Measurements from ENCODE around the gene SOCS1.

DNA sequence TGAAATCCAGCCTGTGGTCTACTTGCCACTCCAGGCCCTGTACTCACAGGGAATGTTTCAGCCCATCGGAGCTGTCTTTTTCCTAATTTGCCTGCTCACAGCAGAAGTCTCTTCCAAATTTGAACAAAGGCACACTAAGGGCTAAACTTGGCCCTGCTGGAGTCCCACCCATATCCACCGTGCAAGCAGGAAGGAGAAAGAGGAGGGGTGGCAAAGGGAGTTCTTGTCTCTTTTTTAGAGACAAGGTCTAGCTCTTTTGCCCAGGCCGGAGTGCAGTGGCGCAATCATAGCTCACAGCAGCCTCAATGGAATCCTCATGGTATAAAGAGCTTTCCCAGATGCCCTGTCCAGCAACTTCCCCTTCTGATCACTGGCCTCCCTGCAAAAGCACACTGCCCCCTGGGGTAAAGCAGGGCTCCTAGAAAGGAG, 27.8 kb upstream of the SOCS1 start:
- no peak for TF ChIP-seq SMARCC2 (IDR thresholded peaks at IDR 0.05; ENCODE audit: low read depth)
- TF ChIP-seq, protein P1, sequence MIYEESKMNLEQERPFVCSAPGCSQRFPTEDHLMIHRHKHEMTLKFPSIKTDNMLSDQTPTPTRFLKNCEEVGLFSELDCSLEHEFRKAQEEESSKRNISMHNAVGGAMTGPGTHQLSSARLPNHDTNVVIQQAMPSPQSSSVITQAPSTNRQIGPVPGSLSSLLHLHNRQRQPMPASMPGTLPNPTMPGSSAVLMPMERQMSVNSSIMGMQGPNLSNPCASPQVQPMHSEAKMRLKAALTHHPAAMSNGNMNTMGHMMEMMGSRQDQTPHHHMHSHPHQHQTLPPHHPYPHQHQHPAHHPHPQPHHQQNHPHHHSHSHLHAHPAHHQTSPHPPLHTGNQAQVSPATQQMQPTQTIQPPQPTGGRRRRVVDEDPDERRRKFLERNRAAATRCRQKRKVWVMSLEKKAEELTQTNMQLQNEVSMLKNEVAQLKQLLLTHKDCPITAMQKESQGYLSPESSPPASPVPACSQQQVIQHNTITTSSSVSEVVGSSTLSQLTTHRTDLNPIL (CRISPR knock-in tag; IDR thresholded peaks at IDR 0.05): no peak
- TF ChIP-seq, protein P2, sequence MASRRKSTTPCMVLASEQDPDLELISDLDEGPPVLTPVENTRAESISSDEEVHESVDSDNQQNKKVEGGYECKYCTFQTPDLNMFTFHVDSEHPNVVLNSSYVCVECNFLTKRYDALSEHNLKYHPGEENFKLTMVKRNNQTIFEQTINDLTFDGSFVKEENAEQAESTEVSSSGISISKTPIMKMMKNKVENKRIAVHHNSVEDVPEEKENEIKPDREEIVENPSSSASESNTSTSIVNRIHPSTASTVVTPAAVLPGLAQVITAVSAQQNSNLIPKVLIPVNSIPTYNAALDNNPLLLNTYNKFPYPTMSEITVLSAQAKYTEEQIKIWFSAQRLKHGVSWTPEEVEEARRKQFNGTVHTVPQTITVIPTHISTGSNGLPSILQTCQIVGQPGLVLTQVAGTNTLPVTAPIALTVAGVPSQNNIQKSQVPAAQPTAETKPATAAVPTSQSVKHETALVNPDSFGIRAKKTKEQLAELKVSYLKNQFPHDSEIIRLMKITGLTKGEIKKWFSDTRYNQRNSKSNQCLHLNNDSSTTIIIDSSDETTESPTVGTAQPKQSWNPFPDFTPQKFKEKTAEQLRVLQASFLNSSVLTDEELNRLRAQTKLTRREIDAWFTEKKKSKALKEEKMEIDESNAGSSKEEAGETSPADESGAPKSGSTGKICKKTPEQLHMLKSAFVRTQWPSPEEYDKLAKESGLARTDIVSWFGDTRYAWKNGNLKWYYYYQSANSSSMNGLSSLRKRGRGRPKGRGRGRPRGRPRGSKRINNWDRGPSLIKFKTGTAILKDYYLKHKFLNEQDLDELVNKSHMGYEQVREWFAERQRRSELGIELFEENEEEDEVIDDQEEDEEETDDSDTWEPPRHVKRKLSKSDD (conservative IDR thresholded peaks at IDR 0.05; ENCODE audit: low read length): no peak
- TF ChIP-seq SP1 (CRISPR knock-in tag; IDR thresholded peaks at IDR 0.05): no peak
- no peak for TF ChIP-seq RFX5 (IDR thresholded peaks at IDR 0.05; ENCODE audit: low read depth, low read length)
- no peak for TF ChIP-seq ZNF274 (IDR thresholded peaks at IDR 0.05; ENCODE audit: borderline replicate concordance, low read depth, low read length)
- no peak for TF ChIP-seq POLR2AphosphoS5 (IDR thresholded peaks at IDR 0.05; ENCODE audit: control insufficient read depth, insufficient read depth, low read depth, low read length)
- no peak for TF ChIP-seq L3MBTL2 (IDR thresholded peaks at IDR 0.05)
- TF ChIP-seq, protein P3, sequence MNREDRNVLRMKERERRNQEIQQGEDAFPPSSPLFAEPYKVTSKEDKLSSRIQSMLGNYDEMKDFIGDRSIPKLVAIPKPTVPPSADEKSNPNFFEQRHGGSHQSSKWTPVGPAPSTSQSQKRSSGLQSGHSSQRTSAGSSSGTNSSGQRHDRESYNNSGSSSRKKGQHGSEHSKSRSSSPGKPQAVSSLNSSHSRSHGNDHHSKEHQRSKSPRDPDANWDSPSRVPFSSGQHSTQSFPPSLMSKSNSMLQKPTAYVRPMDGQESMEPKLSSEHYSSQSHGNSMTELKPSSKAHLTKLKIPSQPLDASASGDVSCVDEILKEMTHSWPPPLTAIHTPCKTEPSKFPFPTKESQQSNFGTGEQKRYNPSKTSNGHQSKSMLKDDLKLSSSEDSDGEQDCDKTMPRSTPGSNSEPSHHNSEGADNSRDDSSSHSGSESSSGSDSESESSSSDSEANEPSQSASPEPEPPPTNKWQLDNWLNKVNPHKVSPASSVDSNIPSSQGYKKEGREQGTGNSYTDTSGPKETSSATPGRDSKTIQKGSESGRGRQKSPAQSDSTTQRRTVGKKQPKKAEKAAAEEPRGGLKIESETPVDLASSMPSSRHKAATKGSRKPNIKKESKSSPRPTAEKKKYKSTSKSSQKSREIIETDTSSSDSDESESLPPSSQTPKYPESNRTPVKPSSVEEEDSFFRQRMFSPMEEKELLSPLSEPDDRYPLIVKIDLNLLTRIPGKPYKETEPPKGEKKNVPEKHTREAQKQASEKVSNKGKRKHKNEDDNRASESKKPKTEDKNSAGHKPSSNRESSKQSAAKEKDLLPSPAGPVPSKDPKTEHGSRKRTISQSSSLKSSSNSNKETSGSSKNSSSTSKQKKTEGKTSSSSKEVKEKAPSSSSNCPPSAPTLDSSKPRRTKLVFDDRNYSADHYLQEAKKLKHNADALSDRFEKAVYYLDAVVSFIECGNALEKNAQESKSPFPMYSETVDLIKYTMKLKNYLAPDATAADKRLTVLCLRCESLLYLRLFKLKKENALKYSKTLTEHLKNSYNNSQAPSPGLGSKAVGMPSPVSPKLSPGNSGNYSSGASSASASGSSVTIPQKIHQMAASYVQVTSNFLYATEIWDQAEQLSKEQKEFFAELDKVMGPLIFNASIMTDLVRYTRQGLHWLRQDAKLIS (CRISPR knock-in tag; IDR thresholded peaks at IDR 0.05): no peak
- TF ChIP-seq, protein P4, sequence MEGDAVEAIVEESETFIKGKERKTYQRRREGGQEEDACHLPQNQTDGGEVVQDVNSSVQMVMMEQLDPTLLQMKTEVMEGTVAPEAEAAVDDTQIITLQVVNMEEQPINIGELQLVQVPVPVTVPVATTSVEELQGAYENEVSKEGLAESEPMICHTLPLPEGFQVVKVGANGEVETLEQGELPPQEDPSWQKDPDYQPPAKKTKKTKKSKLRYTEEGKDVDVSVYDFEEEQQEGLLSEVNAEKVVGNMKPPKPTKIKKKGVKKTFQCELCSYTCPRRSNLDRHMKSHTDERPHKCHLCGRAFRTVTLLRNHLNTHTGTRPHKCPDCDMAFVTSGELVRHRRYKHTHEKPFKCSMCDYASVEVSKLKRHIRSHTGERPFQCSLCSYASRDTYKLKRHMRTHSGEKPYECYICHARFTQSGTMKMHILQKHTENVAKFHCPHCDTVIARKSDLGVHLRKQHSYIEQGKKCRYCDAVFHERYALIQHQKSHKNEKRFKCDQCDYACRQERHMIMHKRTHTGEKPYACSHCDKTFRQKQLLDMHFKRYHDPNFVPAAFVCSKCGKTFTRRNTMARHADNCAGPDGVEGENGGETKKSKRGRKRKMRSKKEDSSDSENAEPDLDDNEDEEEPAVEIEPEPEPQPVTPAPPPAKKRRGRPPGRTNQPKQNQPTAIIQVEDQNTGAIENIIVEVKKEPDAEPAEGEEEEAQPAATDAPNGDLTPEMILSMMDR (IDR thresholded peaks at IDR 0.05 in 2 of 3, conservative IDR thresholded peaks at IDR 0.05 in 1 of 3; ENCODE audit: insufficient read depth in 2 of 3, low read depth in 1 of 3, low read length in 3 of 3): 0 out of 6 replicates have a peak, but pooled peaks of 2 of the 3 experiments have one; percentile 9 to 10

Data from K562 (cell line).